K562 (cell line): ENCODE measurements around the gene RNF11. TPM values are rescaled to one million over a fixed set of nuclear protein-coding genes. Genes with fewer than 3 reads are reported as not detected.

Experiments used
- ATAC-seq: fragments of 200-7000 bp; cut with Tn5 transposase; 3 replicates; pipeline ENCODE4 v1.9.1; 2020; ENCODE audit warnings: moderate library complexity
- BruUV-seq: library from RNA; stranded (reverse); fragments of 400-500 nt; replicated peaks from 2 replicates; lab custom pipeline; 2021; lab: Mats Ljungman, UMichigan
- CTCF ChIA-PET: fragments of 300-600 bp; formaldehyde crosslinking; extraction: SDS; loops from one replicate; lab custom pipeline; 2021; ENCODE audit warnings: low intra/inter-chr PET ratio; lab: Yijun Ruan, JAX
- POLR2A ChIA-PET: fragments of 300-600, 350-650 bp; sonication (Branson Sonifier 250); formaldehyde crosslinking; extraction: SDS; loops from one replicate; lab custom pipeline; 2021; ENCODE audit warnings: antibody characterized with exemption, inconsistent platforms; lab: Yijun Ruan, JAX
- DNase-seq, 4 experiments: peaks; one replicate each; pipeline versions ENCODE4 v3.0.0 to v3.0.0-alpha.2; 2011 to 2018; ENCODE audit warnings: low spot score in 3 of 4, mixed read lengths in 3 of 4; ENCODE audit errors: extremely low read depth in 1 of 4
- FAIRE-seq: peaks from 2 replicates; lab custom pipeline; 2011; peaks lifted over from hg19 to GRCh38; lab: Jason Lieb, UNC
- H2AFZ ChIP-seq: 2 replicates; pipeline ENCODE4 v1.6.0; 2011; ENCODE audit warnings: low read depth, low read length, control low read depth, inconsistent platforms
- H3K27ac ChIP-seq: fragments of 200-600 bp; 3 replicates; pipeline ENCODE4 v1.8.0; 2011; ENCODE audit warnings: low read depth, mild to moderate bottlenecking, control low read depth, inconsistent platforms, low read length, moderate library complexity, mixed read lengths; ENCODE audit errors: extremely low read depth
- H3K27me3 ChIP-seq, 2 experiments: fragments of 300-600 bp in 1 of 2; 2 replicates in 1 of 2; 3 replicates in 1 of 2; pipeline versions ENCODE4 v1.6.0 to v1.8.0; 2011; ENCODE audit warnings: inconsistent platforms in 2 of 2, low read length in 2 of 2, mild to moderate bottlenecking in 1 of 2, mixed read lengths in 1 of 2, moderate library complexity in 1 of 2; ENCODE audit not compliant: control insufficient read depth in 2 of 2, insufficient read depth in 2 of 2
- H3K36me3 ChIP-seq: fragments of 300-600 bp; 3 replicates; pipeline ENCODE4 v1.8.0; 2011; ENCODE audit warnings: mild to moderate bottlenecking, low read length, inconsistent platforms; ENCODE audit not compliant: control insufficient read depth, insufficient read depth
- H3K4me1 ChIP-seq, 2 experiments: fragments of 200-600 bp in 1 of 2; replicated peaks in 1 of 2; 2 replicates in 1 of 2; 3 replicates in 1 of 2; pipeline versions ENCODE4 v1.5.1 to v1.8.0; 2011; ENCODE audit warnings: inconsistent platforms in 2 of 2, low read length in 2 of 2, mild to moderate bottlenecking in 1 of 2, mixed read lengths in 1 of 2, moderate library complexity in 1 of 2; ENCODE audit not compliant: control insufficient read depth in 2 of 2, insufficient read depth in 2 of 2
- H3K4me2 ChIP-seq: 2 replicates; pipeline ENCODE4 v1.6.1; 2011; ENCODE audit warnings: low read length, control low read depth, inconsistent platforms, mixed read lengths; ENCODE audit not compliant: insufficient read depth
- H3K4me3 ChIP-seq: fragments of 200-600 bp; sonication (generic), shearing (Covaris generic); 2 replicates; pipeline ENCODE4 v1.5.1; 2016; ENCODE audit warnings: control low read depth, inconsistent platforms
- H3K79me2 ChIP-seq: fragments of 200-600 bp; 3 replicates; pipeline ENCODE4 v1.8.0; 2011; ENCODE audit warnings: low read length, inconsistent platforms; ENCODE audit not compliant: control insufficient read depth, insufficient read depth
- H3K9ac ChIP-seq, 2 experiments: 2 replicates each; pipeline versions ENCODE4 v1.6.0 to v1.6.1; 2011; ENCODE audit warnings: low read depth in 2 of 2, low read length in 2 of 2, control low read depth in 1 of 2, inconsistent platforms in 1 of 2, mild to moderate bottlenecking in 1 of 2, mixed read lengths in 1 of 2; ENCODE audit not compliant: insufficient read depth in 1 of 2
- H3K9me1 ChIP-seq: one replicate; pipeline ENCODE4 v1.6.0; 2011; ENCODE audit warnings: inconsistent platforms, mild to moderate bottlenecking, low read length, moderate library complexity; ENCODE audit not compliant: control insufficient read depth, insufficient read depth
- H3K9me3 ChIP-seq: replicated peaks from 2 replicates; pipeline ENCODE4 v1.5.1; 2011; ENCODE audit warnings: low read depth, low read length, inconsistent platforms; ENCODE audit not compliant: control insufficient read depth, insufficient read depth
- H4K20me1 ChIP-seq: replicated peaks from 2 replicates; pipeline ENCODE4 v1.6.1; 2011; ENCODE audit warnings: low read length, inconsistent platforms, mixed read lengths; ENCODE audit not compliant: control insufficient read depth, insufficient read depth
- DIDO1 ChIP-seq: fragments of 450-650 bp; IDR thresholded peaks from 2 replicates; pipeline ENCODE4 v1.6.1; 2016; ENCODE audit warnings: low read depth, missing biosample characterization, missing genetic modification characterization
- GABPB2 ChIP-seq: fragments of 250-450 bp; sonication (Bioruptor Pico); conservative IDR thresholded peaks from 2 replicates; pipeline ENCODE4 v1.5.1; 2021; ENCODE audit warnings: mild to moderate bottlenecking
- NR1H2 ChIP-seq: sonication (generic); formaldehyde crosslinking; IDR thresholded peaks from 2 replicates; pipeline ENCODE4 v1.4.0; 2020; ENCODE audit warnings: mild to moderate bottlenecking, missing genetic modification reagents
- PTTG1 ChIP-seq: fragments of 450-650 bp; IDR thresholded peaks from 2 replicates; pipeline ENCODE4 v1.6.1; 2016; ENCODE audit warnings: low read depth, mild to moderate bottlenecking, missing genetic modification characterization, missing compliant biosample characterization
- RB1 ChIP-seq: fragments of 450-650 bp; IDR thresholded peaks from 2 replicates; pipeline ENCODE4 v1.6.1; 2017; ENCODE audit warnings: low read depth, mild to moderate bottlenecking
- SAFB2 ChIP-seq: fragments of 200-400 bp; formaldehyde crosslinking; IDR thresholded peaks from 2 replicates; pipeline ENCODE4 v1.6.1; 2018; ENCODE audit warnings: borderline replicate concordance, low read length, low read depth, moderate library complexity; ENCODE audit not compliant: severe bottlenecking
- SPI1 ChIP-seq: IDR thresholded peaks from 2 replicates; pipeline ENCODE4 v1.6.1; 2011; ENCODE audit warnings: low read depth, low read length, control low read depth, borderline replicate concordance
- ZKSCAN8 ChIP-seq: fragments of 200-800 bp; sonication (Bioruptor generic); IDR thresholded peaks from 2 replicates; pipeline ENCODE4 v1.6.1; 2016; ENCODE audit warnings: missing genetic modification characterization, missing compliant biosample characterization
- ZNF124 ChIP-seq: sonication (generic); formaldehyde crosslinking; IDR thresholded peaks from 2 replicates; pipeline ENCODE4 v1.8.1; 2022; ENCODE audit warnings: missing genetic modification reagents
- ZNF316 ChIP-seq: fragments of 450-650 bp; IDR thresholded peaks from 2 replicates; pipeline ENCODE4 v1.6.1; 2016
- ZNF408 ChIP-seq: fragments of 250-450 bp; sonication (Bioruptor Pico); IDR thresholded peaks from 2 replicates; pipeline ENCODE4 v1.4.0; 2020; ENCODE audit warnings: low read depth, mild to moderate bottlenecking, moderate library complexity
- WGBS: fragments of 100-300 bp; shearing (Covaris generic); methylation state at CpG from one replicate; pipeline ENCODE4 v1.1.6; 2016; ENCODE audit warnings: low coverage, mixed read lengths; ENCODE audit not compliant: insufficient coverage; ENCODE audit errors: missing lambda C conversion rate; 5-methylcytosine and 5-hydroxymethylcytosine counted together
- in situ Hi-C: fragments of 300-500 bp; cut with MboI; formaldehyde crosslinking; loops from 4 replicates; pipeline ENCODE4 v1.15.0; 2018; ENCODE audit warnings: inconsistent platforms, mixed read lengths
- intact Hi-C: fragments of 100-400 bp; cut with micrococcal nuclease; formaldehyde crosslinking; loops from 2 replicates; pipeline ENCODE4 v1.14.2; 2022
- polyA plus RNA-seq, 8 experiments: library from polyadenylated mRNA; depleted of rRNA in 4 of 8; stranded (reverse) in 5 of 8; unstranded in 3 of 8; fragments of >200 nt; fragmentation: Nextera tagmentation in 2 of 8; fragmentation: Illumina TruSeq in 1 of 8; extraction: Ambion mirVana in 2 of 8; extraction: Trizol in 1 of 8; gene quantifications; 2 replicates each; pipeline versions ENCODE4 v1.2.1 to v1.2.3, GENCODE V29; 2011 to 2014; ENCODE audit warnings: inconsistent platforms in 1 of 8, missing spikeins in 1 of 8
- total RNA-seq, 7 experiments: library from RNA; depleted of rRNA in 6 of 7; stranded (reverse); fragments of >200 nt in 6 of 7; fragmentation: Illumina TruSeq in 2 of 7; extraction: Trizol in 2 of 7; gene quantifications; 2 replicates each; pipeline versions ENCODE4 v1.2.1 to v1.2.3, GENCODE V29; 2011 to 2021; ENCODE audit warnings: low replicate concordance in 1 of 7
- TF ChIP-seq, protein P1 (sequence below): conservative IDR thresholded peaks from 2 replicates; pipeline ENCODE4 v1.6.1; 2011; ENCODE audit warnings: low read depth, mild to moderate bottlenecking, low read length; ENCODE audit not compliant: control insufficient read depth
- TF ChIP-seq, protein P2 (sequence below): fragments of 450-650 bp; conservative IDR thresholded peaks from 2 replicates; pipeline ENCODE4 v1.6.1; 2016; ENCODE audit warnings: missing genetic modification characterization, low read depth, mild to moderate bottlenecking, missing compliant biosample characterization, moderate library complexity
- TF ChIP-seq, protein P3 (sequence below): fragments of 450-650 bp; IDR thresholded peaks from 2 replicates; pipeline ENCODE4 v1.6.1; 2016; ENCODE audit warnings: antibody characterized with exemption

RNF11 gene
- total and polyA plus RNA-seq, 9 of the 15 experiments (the other 6 are each of a cell fraction or from before 2014, with no cell fraction given), result 5.7 to 34.3 (median 23.1) TPM

DNA sequence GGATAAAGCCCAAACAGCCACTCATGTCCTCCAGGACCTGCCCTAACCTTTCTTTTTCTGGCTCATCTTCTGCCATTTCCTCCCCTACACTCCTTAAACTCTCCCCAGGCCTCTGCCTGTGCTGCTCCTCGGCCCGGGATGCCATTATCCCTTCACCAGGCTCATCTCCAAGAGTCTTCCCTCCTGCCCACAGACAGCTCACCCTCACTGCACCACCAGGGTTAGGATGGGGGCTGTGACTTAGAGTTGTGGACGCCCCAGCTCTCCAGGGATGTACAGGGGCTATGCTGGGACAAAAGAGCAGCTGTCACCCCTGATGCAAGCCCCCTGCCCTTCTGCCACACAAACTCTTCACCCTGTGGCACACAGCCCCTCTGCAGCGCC is 62.2 kb downstream of the RNF11 start:
- no peaks in the 10 kb centered on the region for H3K27me3 ChIP-seq
- no peaks in the 10 kb centered on the region for H4K20me1 ChIP-seq
- in situ Hi-C loops (no loop called here), intact Hi-C loops (loop anchor here (5.0 kb wide), 2 partner anchors 61 to 426 kb away; partner anchors contain the start of gene RNF11)
- H3K9me1 ChIP-seq, result no peaks in the 10 kb centered on the region
- DNase-seq, result no peak
- H3K4me2 ChIP-seq, result no peak overlapping the region
- H3K9ac ChIP-seq, result no peak overlapping the region
- H3K9me3 ChIP-seq, result no peaks in the 10 kb centered on the region
- ChIA-PET POLR2A (interaction anchor here (0.9 kb wide), 1 partner anchor 17 kb away, joined by 3 read pairs; no protein-coding TSS in a partner anchor), CTCF (no interaction called here)
- BruUV-seq, result no TSS peak
- peaks cover 12 to 51% of the 10 kb centered on the region in 2 experiments; a peak in 4 of 5 replicates for H3K4me1 ChIP-seq
- TF ChIP-seq SAFB2, result no peak
- TF ChIP-seq ZNF124 (CRISPR knock-in tag), result no peak
- TF ChIP-seq RB1, result no peak
- TF ChIP-seq GABPB2, result no peak
- TF ChIP-seq NR1H2 (CRISPR knock-in tag), result no peak
- no peak for TF ChIP-seq ZNF316
- TF ChIP-seq, protein P1, sequence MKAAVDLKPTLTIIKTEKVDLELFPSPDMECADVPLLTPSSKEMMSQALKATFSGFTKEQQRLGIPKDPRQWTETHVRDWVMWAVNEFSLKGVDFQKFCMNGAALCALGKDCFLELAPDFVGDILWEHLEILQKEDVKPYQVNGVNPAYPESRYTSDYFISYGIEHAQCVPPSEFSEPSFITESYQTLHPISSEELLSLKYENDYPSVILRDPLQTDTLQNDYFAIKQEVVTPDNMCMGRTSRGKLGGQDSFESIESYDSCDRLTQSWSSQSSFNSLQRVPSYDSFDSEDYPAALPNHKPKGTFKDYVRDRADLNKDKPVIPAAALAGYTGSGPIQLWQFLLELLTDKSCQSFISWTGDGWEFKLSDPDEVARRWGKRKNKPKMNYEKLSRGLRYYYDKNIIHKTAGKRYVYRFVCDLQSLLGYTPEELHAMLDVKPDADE, result no peak
- TF ChIP-seq, protein P2, sequence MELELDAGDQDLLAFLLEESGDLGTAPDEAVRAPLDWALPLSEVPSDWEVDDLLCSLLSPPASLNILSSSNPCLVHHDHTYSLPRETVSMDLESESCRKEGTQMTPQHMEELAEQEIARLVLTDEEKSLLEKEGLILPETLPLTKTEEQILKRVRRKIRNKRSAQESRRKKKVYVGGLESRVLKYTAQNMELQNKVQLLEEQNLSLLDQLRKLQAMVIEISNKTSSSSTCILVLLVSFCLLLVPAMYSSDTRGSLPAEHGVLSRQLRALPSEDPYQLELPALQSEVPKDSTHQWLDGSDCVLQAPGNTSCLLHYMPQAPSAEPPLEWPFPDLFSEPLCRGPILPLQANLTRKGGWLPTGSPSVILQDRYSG (tag), result no peak
- TF ChIP-seq, protein P3, sequence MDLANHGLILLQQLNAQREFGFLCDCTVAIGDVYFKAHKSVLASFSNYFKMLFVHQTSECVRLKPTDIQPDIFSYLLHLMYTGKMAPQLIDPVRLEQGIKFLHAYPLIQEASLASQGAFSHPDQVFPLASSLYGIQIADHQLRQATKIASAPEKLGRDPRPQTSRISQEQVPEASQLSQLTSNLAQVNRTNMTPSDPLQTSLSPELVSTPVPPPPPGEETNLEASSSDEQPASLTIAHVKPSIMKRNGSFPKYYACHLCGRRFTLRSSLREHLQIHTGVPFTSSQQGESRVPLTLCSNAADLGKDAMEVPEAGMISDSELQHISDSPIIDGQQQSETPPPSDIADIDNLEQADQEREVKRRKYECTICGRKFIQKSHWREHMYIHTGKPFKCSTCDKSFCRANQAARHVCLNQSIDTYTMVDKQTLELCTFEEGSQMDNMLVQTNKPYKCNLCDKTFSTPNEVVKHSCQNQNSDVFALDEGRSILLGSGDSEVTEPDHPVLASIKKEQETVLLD, result no peak
- no peak for TF ChIP-seq DIDO1 (tag)
- TF ChIP-seq PTTG1 (tag), result no peak
- no peak for TF ChIP-seq ZKSCAN8
- no peak for TF ChIP-seq ZNF408 (CRISPR knock-in tag)
- no peak for TF ChIP-seq SPI1
- H3K4me3 ChIP-seq, result no peak overlapping the region
- no peak for FAIRE-seq
- no peaks in the 10 kb centered on the region for H3K79me2 ChIP-seq
- no peak for ATAC-seq
- no peak overlapping the region for H3K27ac ChIP-seq
- no peaks in the 10 kb centered on the region for H3K36me3 ChIP-seq
- 0 out of 2 replicates have a peak overlapping the region, but pooled peaks have one; percentile 97 for H2AFZ ChIP-seq
- WGBS, result 72% methylated on average over 4 of the region's 4 CpGs
